IMR-90 (cell line): ENCODE measurements around the gene PRRG2. TPM values are rescaled to one million over a fixed set of nuclear protein-coding genes. Genes with fewer than 3 reads are reported as not detected.

Experiments
- ATAC-seq: fragments of 200-7000 bp; cut with Tn5 transposase; 2 replicates; pipeline ENCODE4 v1.9.1; 2020; ENCODE audit warnings: low read depth, mild to moderate bottlenecking, moderate library complexity
- BruUV-seq: library from RNA; stranded (reverse); fragments of 400-500 nt; replicated peaks from 2 replicates; lab custom pipeline; 2021; lab: Mats Ljungman, UMichigan
- CTCF ChIA-PET: fragments of 300-600 bp; formaldehyde crosslinking; extraction: SDS; loops from one replicate; lab custom pipeline; 2021; ENCODE audit warnings: antibody characterized with exemption; lab: Yijun Ruan, JAX
- POLR2A ChIA-PET: fragments of 300-600 bp; sonication (Branson Sonifier 250); formaldehyde crosslinking; loops from one replicate; lab custom pipeline; 2022; ENCODE audit warnings: antibody characterized with exemption; ENCODE audit not compliant: unreplicated experiment; lab: Charles Lee
- DNase-seq: peaks from one replicate; pipeline ENCODE4 v3.0.0; 2013
- H2AFZ ChIP-seq: replicated peaks from 2 replicates; pipeline ENCODE3; 2013; ENCODE audit warnings: low read length, mild to moderate bottlenecking; ENCODE audit not compliant: poor library complexity
- H2AK5ac ChIP-seq: 2 replicates; pipeline ENCODE4 v1.6.1; 2013; ENCODE audit warnings: low read depth, low read length, inconsistent platforms
- H2AK9ac ChIP-seq: replicated peaks from 2 replicates; pipeline ENCODE3; 2013; ENCODE audit warnings: mild to moderate bottlenecking, low read depth, low read length, moderate library complexity; ENCODE audit not compliant: poor library complexity
- H2BK120ac ChIP-seq: 2 replicates; pipeline ENCODE4 v1.6.1; 2013; ENCODE audit warnings: low read depth, low read length, inconsistent platforms
- H2BK15ac ChIP-seq: 3 replicates; pipeline ENCODE4 v1.6.1; 2013; ENCODE audit warnings: low read depth, low read length, inconsistent platforms
- H2BK20ac ChIP-seq: 2 replicates; pipeline ENCODE4 v1.6.1; 2013; ENCODE audit warnings: low read depth, mild to moderate bottlenecking, inconsistent platforms, low read length, moderate library complexity
- H2BK5ac ChIP-seq: 2 replicates; pipeline ENCODE4 v1.6.1; 2013; ENCODE audit warnings: mild to moderate bottlenecking, low read depth, low read length, inconsistent platforms; ENCODE audit not compliant: poor library complexity, severe bottlenecking
- H3K14ac ChIP-seq: replicated peaks from 2 replicates; pipeline ENCODE4 v1.6.1; 2013; ENCODE audit warnings: low read depth, low read length, inconsistent platforms
- H3K18ac ChIP-seq: 2 replicates; pipeline ENCODE4 v1.6.1; 2013; ENCODE audit warnings: low read depth, low read length, control low read depth
- H3K23ac ChIP-seq: 2 replicates; pipeline ENCODE4 v1.6.1; 2013; ENCODE audit warnings: low read depth, low read length, inconsistent platforms
- H3K27ac ChIP-seq: 2 replicates; pipeline ENCODE4 v1.5.1; 2013; ENCODE audit warnings: mild to moderate bottlenecking, control low read depth, low read length; ENCODE audit not compliant: insufficient read depth
- H3K27me3 ChIP-seq: 2 replicates; pipeline ENCODE4 v1.6.1; 2013; ENCODE audit warnings: low read length; ENCODE audit not compliant: control insufficient read depth, insufficient read depth
- H3K36me3 ChIP-seq: 2 replicates; pipeline ENCODE4 v1.6.1; 2013; ENCODE audit warnings: low read length, mixed read lengths; ENCODE audit not compliant: control insufficient read depth, insufficient read depth
- H3K4ac ChIP-seq: 2 replicates; pipeline ENCODE4 v1.6.1; 2013; ENCODE audit warnings: low read depth, low read length, inconsistent platforms
- H3K4me1 ChIP-seq: 2 replicates; pipeline ENCODE4 v1.6.1; 2013; ENCODE audit warnings: low read length, mixed read lengths; ENCODE audit not compliant: control insufficient read depth, insufficient read depth
- H3K4me2 ChIP-seq: 2 replicates; pipeline ENCODE4 v1.6.1; 2013; ENCODE audit warnings: low read depth, mild to moderate bottlenecking, control low read depth, low read length, moderate library complexity
- H3K4me3 ChIP-seq: 2 replicates; pipeline ENCODE4 v1.5.1; 2013; ENCODE audit warnings: low read depth, mild to moderate bottlenecking, control low read depth, low read length, moderate library complexity; ENCODE audit not compliant: insufficient read depth
- H3K56ac ChIP-seq: 2 replicates; pipeline ENCODE4 v1.6.1; 2013; ENCODE audit warnings: low read length, inconsistent platforms; ENCODE audit not compliant: insufficient read depth; ENCODE audit errors: extremely low read depth
- H3K79me1 ChIP-seq, 2 experiments: 2 replicates each; pipeline ENCODE4 v1.6.1; 2013; ENCODE audit warnings: low read length in 2 of 2, inconsistent platforms in 1 of 2, low read depth in 1 of 2
- H3K9ac ChIP-seq: 2 replicates; pipeline ENCODE4 v1.6.1; 2013; ENCODE audit warnings: low read depth, low read length, control low read depth
- H3K9me1 ChIP-seq: 2 replicates; pipeline ENCODE4 v1.6.1; 2013; ENCODE audit warnings: low read length, inconsistent platforms; ENCODE audit not compliant: insufficient read depth
- H3K9me3 ChIP-seq: 2 replicates; pipeline ENCODE4 v1.6.1; 2013; ENCODE audit warnings: low read length; ENCODE audit not compliant: control insufficient read depth, insufficient read depth
- H4K20me1 ChIP-seq: 2 replicates; pipeline ENCODE4 v1.6.1; 2013; ENCODE audit warnings: low read length, inconsistent platforms; ENCODE audit not compliant: insufficient read depth
- H4K5ac ChIP-seq: 2 replicates; pipeline ENCODE4 v1.6.1; 2013; ENCODE audit warnings: mild to moderate bottlenecking, low read depth, low read length, control low read depth
- H4K8ac ChIP-seq, 2 experiments: 2 replicates each; pipeline ENCODE4 v1.6.1; 2013; ENCODE audit warnings: low read depth in 2 of 2, low read length in 2 of 2, control low read depth in 1 of 2, inconsistent platforms in 1 of 2
- H4K91ac ChIP-seq: 2 replicates; pipeline ENCODE4 v1.6.1; 2013; ENCODE audit warnings: low read depth, low read length, inconsistent platforms; ENCODE audit not compliant: insufficient read depth
- CTCF ChIP-seq: conservative IDR thresholded peaks from 2 replicates; pipeline ENCODE4 v1.5.1; 2012; ENCODE audit warnings: mild to moderate bottlenecking, low read depth, low read length, improper control_type of control experiment
- WGBS, 2 experiments: methylation state at CpG; one replicate each; pipeline versions ENCODE4 v1.1.5 to v1.1.7; 2013; ENCODE audit warnings: missing lambda C conversion rate in 2 of 2; ENCODE audit not compliant: insufficient read length in 1 of 2; ENCODE audit errors: extremely low coverage in 2 of 2; 5-methylcytosine and 5-hydroxymethylcytosine counted together
- dilution Hi-C: fragments of 300-500 bp; cut with HindIII; formaldehyde crosslinking; loops from one replicate; pipeline ENCODE4 v1.14.3; 2018; ENCODE audit warnings: low sequenced_read_pairs; ENCODE audit not compliant: unreplicated experiment
- in situ Hi-C: fragments of 300-500 bp; cut with MboI; formaldehyde crosslinking; loops from 3 replicates; pipeline ENCODE4 v1.14.3; 2019; ENCODE audit warnings: low sequenced_read_pairs, inconsistent platforms, mixed read lengths
- intact Hi-C: fragments of 100-400 bp; cut with micrococcal nuclease; formaldehyde crosslinking; loops from 2 replicates; pipeline ENCODE4 v1.10.0; 2022
- polyA plus RNA-seq, 3 experiments: library from polyadenylated mRNA; depleted of rRNA; stranded (reverse); fragments of >200 nt; gene quantifications; 2 replicates each; pipeline ENCODE4 v1.2.3, GENCODE V29; 2012; ENCODE audit warnings: low replicate concordance in 1 of 3
- total RNA-seq: library from RNA; depleted of rRNA; stranded (reverse); fragments of >200 nt; gene quantifications from 2 replicates; pipeline ENCODE4 v1.2.3, GENCODE V29; 2012

Gene PRRG2
- total and polyA plus RNA-seq, 2 of the 4 experiments (the other 2 are of a cell fraction): 0.14 to 0.54 TPM

GRCh38 chr19:49615861-49616260 lies 34.7 kb downstream of the PRRG2 start:
- Histone ChIP-seq H3K4me1 (peaks cover 16% of the 10 kb centered on the region), H3K9me3 (no peaks in the 10 kb centered on the region), H2BK120ac (no peak overlapping the region), H3K79me1 (peaks cover 36 to 78% of the 10 kb centered on the region in 2 experiments), H4K8ac (no peak overlapping the region), H3K4ac (no peak overlapping the region), H2BK15ac (no peak overlapping the region), H2BK20ac (no peak overlapping the region), H3K9me1 (peaks cover 10% of the 10 kb centered on the region), H3K27ac (no peak overlapping the region), H2AK9ac (no peak overlapping the region), H3K27me3 (no peaks in the 10 kb centered on the region), H3K36me3 (peaks cover 40% of the 10 kb centered on the region), H4K91ac (no peak overlapping the region), H3K56ac (no peak overlapping the region), H3K4me2 (no peak overlapping the region), H2AFZ (peak overlapping the region; percentile 19), H3K23ac (no peak overlapping the region), H3K14ac (no peak overlapping the region), H4K20me1 (peaks cover 29% of the 10 kb centered on the region), H2BK5ac (no peak overlapping the region), H3K18ac (no peak overlapping the region), H4K5ac (no peak overlapping the region), H3K9ac (no peak overlapping the region), H2AK5ac (no peak overlapping the region), H3K4me3 (no peak overlapping the region)
- in situ Hi-C loops: no loop called here
- no peak for TF ChIP-seq CTCF
- dilution Hi-C loops: no loop called here
- intact Hi-C loops: no loop called here
- DNase-seq (no peak), ATAC-seq (no peak)
- no TSS peak for BruUV-seq
- 100% methylated on average over 11 of the region's 23 CpGs; no CpG with 5 or more reads in 1 of the 2 experiments for WGBS, 2 experiments
- POLR2A ChIA-PET: no interaction called here
- CTCF ChIA-PET: no interaction called here
